Thymus (tissue), 11 donors: Measurements from ENCODE around the gene KBTBD4. TPM values are rescaled to one million over a fixed set of nuclear protein-coding genes. Genes with fewer than 3 reads are reported as not detected.
"Not testable (repeated sequence)": the region's sequence is repeated elsewhere in the genome, so short reads cannot be mapped to it uniquely, and the experiment has no call there.

ENCODE experiments used
- DNase-seq, 9 donors: peaks; one replicate each; pipeline ENCODE4 v3.0.0-alpha.2; 2013; ENCODE audit warnings: low spot score in 9 of 9, low read depth in 6 of 9, missing footprints in 1 of 9
- H3K27ac ChIP-seq, 2 donors: one replicate each; pipeline ENCODE4 v1.5.1; 2013; ENCODE audit warnings: control low read depth in 1 of 2, low read depth in 1 of 2, low read length in 1 of 2, mild to moderate bottlenecking in 1 of 2, moderate library complexity in 1 of 2
- H3K27me3 ChIP-seq, 2 donors: one replicate each; pipeline ENCODE4 v1.5.1; 2013; ENCODE audit warnings: low read length in 1 of 2; ENCODE audit not compliant: control insufficient read depth in 2 of 2, insufficient read depth in 1 of 2
- H3K36me3 ChIP-seq, 2 donors: one replicate each; pipeline ENCODE4 v1.5.1; 2013; ENCODE audit warnings: low read length in 1 of 2, mild to moderate bottlenecking in 1 of 2, moderate library complexity in 1 of 2; ENCODE audit not compliant: control insufficient read depth in 2 of 2, insufficient read depth in 2 of 2
- H3K4me1 ChIP-seq, 2 donors: one replicate each; pipeline ENCODE4 v1.5.1; 2013; ENCODE audit warnings: low read length in 2 of 2; ENCODE audit not compliant: control insufficient read depth in 2 of 2, insufficient read depth in 2 of 2
- H3K4me3 ChIP-seq, 2 donors: one replicate each; pipeline ENCODE4 v1.5.1; 2013; ENCODE audit warnings: low read length in 2 of 2, control low read depth in 1 of 2, mild to moderate bottlenecking in 1 of 2
- H3K9me3 ChIP-seq, 2 donors: one replicate each; pipeline ENCODE4 v1.5.1; 2013; ENCODE audit warnings: low read length in 1 of 2, mild to moderate bottlenecking in 1 of 2; ENCODE audit not compliant: control insufficient read depth in 2 of 2, insufficient read depth in 1 of 2
- WGBS: extraction: QIAGEN DNeasy Blood & Tissue Kit; methylation state at CpG from one replicate; pipeline ENCODE4 v1.1.7; 2013; 5-methylcytosine and 5-hydroxymethylcytosine counted together
- polyA plus RNA-seq: library from polyadenylated mRNA; stranded (reverse); fragments of 200-250 nt; gene quantifications from one replicate; pipeline ENCODE4 v1.2.3, GENCODE V29; 2013
- total RNA-seq: library from RNA; stranded (reverse); fragments of 120-200 nt; gene quantifications from one replicate; pipeline ENCODE4 v1.2.4, GENCODE V29; 2013
- donor health status: healthy.

Gene KBTBD4
- total and polyA plus RNA-seq, 2 donors: 13.3 to 20.6 TPM

DNA sequence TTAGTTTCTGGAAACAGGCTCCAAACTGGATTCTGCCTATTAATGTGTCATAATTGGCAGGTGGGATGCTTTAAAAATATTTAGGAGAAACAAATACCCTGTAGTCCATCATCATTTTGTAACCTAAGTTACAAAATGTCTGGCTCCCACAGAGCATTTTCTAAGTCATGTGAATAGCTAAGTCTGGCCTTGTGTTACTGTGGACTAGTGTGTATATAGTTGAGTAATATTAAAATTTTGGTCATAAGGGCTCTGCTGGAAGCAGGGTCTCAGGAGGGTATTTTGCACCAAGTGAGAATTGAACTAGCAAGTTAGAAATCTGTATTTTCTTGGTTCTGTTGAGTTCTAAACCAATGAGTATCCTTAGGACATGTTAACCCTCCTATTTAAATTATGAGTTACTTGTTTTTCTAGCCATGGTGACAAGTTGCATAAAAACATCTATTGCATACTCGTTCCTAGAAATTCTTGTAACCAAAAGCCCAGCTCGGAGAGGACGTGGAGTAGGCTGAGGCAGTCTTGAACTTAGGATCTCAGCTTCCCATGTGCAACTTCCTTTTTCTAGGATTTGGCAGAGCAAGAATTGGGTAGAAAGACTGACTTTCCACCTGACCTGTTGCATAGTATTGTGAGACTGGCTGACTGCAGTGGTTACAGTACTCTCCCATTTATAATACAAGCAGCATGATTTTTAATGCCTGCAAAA is 8.0 kb downstream of the KBTBD4 start:
- no peak overlapping the region for H3K4me3 ChIP-seq
- no peak overlapping the region for H3K27ac ChIP-seq
- no peaks in the 10 kb centered on the region for H3K27me3 ChIP-seq
- no peak for DNase-seq
- peaks cover 0 to 6% of the 10 kb centered on the region in 2 donors for H3K4me1 ChIP-seq
- 97% methylated on average over 3 of the region's 3 CpGs for WGBS
- H3K36me3 ChIP-seq: peaks cover 26 to 54% of the 10 kb centered on the region in 2 donors
- no peaks in the 10 kb centered on the region for H3K9me3 ChIP-seq

- Histone ChIP-seq H3K9me3 (no peaks in the 10 kb centered on the region), H3K27ac (no peak overlapping the region), H3K27me3 (no peaks in the 10 kb centered on the region), H3K4me1 (peaks cover 5 to 12% of the 10 kb centered on the region in 2 donors), H3K36me3 (peaks cover 23 to 49% of the 10 kb centered on the region in 2 donors), H3K4me3 (no peak overlapping the region)
- 99% methylated on average over 7 of the region's 7 CpGs for WGBS
- DNase-seq: no peak
Observed at GRCh38 chr11:47569646-47570045, 9.1 kb downstream of the KBTBD4 start.

DNA sequence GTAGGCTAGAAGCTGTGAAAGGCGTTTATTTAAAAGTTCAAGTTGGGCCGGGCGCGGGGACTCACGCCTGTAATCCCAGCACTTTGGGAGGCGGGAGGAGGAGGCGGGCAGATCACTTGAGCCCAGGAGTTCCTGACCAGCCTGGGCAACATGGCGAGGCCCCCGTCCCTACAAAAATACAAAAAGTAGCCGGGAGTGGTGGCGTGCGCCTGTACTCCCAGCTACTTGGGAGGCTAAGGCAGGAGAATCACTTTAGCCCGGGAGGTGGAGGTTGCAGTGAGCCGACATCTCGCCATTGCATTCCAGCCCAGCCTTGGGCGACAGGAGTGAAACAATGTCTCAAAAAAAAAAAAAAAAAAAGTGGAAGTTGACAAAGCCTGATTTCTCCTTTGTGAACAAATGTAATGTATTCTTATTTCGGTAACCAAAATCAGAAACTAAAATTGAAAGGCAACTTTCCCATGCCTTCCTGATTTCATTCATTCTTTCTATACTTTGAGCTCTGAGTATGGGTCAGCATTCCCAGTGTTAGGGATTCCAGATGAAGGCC is 12.5 kb downstream of the KBTBD4 start:
- no peak overlapping the region for H3K27ac ChIP-seq

DNA sequence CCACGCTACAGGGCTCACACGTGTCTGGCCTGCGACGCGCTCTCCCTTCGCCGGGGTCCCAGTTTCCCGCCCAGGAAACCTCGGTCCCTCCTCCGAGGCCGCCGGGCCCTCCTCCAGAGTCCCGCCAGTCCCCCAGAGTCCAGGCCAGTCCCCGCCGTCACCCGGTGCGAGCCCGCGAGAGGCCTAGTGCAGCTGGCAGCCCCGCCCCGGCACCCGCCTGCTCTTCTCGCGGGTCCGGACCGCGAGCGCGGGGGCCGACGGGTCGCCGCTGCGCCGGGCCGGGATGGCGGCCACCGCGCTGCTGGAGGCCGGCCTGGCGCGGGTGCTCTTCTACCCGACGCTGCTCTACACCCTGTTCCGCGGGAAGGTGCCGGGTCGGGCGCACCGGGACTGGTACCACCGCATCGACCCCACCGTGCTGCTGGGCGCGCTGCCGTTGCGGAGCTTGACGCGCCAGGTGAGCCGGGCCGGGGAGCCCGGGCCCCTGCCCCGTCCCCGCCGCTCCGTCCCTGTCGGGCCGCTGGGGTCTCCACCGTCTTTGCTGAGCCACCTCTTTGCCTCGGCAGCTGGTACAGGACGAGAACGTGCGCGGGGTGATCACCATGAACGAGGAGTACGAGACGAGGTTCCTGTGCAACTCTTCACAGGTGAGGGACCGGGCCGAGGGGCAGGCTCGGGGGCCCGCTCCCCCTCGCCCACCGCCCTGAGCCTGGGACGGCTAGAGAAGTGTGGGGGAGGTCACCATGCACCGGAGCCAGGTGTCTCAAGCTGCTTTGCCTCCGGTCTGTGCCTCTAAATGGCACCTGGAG is 13.2 kb downstream of the KBTBD4 start, which contains the start of gene PTPMT1:
TSS of gene PTPMT1 (plus strand) at position 260 of the 809 bp plus-strand sequence. CDS start at position 284, 24 bp downstream.
- H3K4me3 ChIP-seq: peak within 1 kb of the TSS; percentile 71 to 89
- H3K4me1 ChIP-seq: peaks cover 6 to 12% of the 10 kb centered on the region in 2 donors
- peak in 4 of 9 donors; percentile 38 to 63 (median 49) for DNase-seq
- H3K27me3 ChIP-seq: no peaks in the 10 kb centered on the region
- peaks cover 5 to 12% of the 10 kb centered on the region in 2 donors for H3K36me3 ChIP-seq
- peak within 1 kb of the TSS; percentile 37 to 42 for H3K27ac ChIP-seq
- H3K9me3 ChIP-seq: no peaks in the 10 kb centered on the region
- WGBS: under 1% methylated on average over 86 of the region's 86 CpGs

More for the DNA sequence above, 12.5 kb downstream of the KBTBD4 start:
- H3K9me3 ChIP-seq: no peaks in the 10 kb centered on the region
- no peak for DNase-seq
- peaks cover 5 to 17% of the 10 kb centered on the region in 2 donors for H3K36me3 ChIP-seq
- H3K4me3 ChIP-seq: peak overlapping the region; percentile 71 to 89
- H3K27me3 ChIP-seq: no peaks in the 10 kb centered on the region
- WGBS: 15% methylated on average over 17 of the region's 17 CpGs
- peaks cover 6 to 12% of the 10 kb centered on the region in 2 donors for H3K4me1 ChIP-seq

DNA sequence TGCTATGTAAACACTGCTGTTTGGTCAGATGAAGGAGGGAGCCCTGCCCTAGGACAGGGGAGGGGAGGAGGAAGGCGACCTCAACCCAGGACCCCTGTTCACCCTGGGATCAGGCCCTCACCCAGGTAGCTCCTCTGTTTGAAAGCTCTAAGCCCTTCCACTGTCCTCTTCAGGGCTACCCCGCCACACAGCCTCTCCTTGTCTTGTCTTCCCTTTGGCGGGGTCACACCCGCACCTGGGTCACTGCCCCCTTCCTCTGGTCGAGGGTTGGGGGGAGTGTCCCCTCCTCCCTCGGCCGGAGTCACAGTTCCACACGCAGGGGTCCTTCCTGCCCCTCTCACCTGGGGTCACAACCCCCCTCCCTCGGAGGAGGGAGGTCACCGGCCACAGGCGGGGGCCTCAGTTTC is 13.8 kb downstream of the KBTBD4 start:
- peak overlapping the region; percentile 71 to 89 for H3K4me3 ChIP-seq
- H3K4me1 ChIP-seq: peaks cover 6 to 12% of the 10 kb centered on the region in 2 donors
- H3K27me3 ChIP-seq: no peaks in the 10 kb centered on the region
- WGBS: 12% methylated on average over 11 of the region's 11 CpGs
- no peak for DNase-seq
- no peaks in the 10 kb centered on the region for H3K9me3 ChIP-seq
- H3K36me3 ChIP-seq: peaks cover 5 to 10% of the 10 kb centered on the region in 2 donors
- peak overlapping the region in 1 of 2 donors; percentile 37 for H3K27ac ChIP-seq

GRCh38 chr11:47564366-47564765 is 14.4 kb downstream of the KBTBD4 start:
- not testable (repeated sequence) for H3K27me3 ChIP-seq, H3K36me3 ChIP-seq, H3K4me3 ChIP-seq, H3K9me3 ChIP-seq, DNase-seq, H3K27ac ChIP-seq
- peaks cover 6 to 12% of the 10 kb centered on the region in 2 donors for H3K4me1 ChIP-seq
- WGBS: 97% methylated on average over 10 of the region's 10 CpGs

GRCh38 chr11:47562393-47562792 is 16.4 kb downstream of the KBTBD4 start:
- not testable (repeated sequence) for H3K36me3 ChIP-seq, H3K27me3 ChIP-seq, DNase-seq, H3K9me3 ChIP-seq, H3K27ac ChIP-seq, H3K4me3 ChIP-seq
- H3K4me1 ChIP-seq: peaks cover 6 to 12% of the 10 kb centered on the region in 2 donors
- WGBS: 98% methylated on average over 4 of the region's 4 CpGs

GRCh38 chr11:47560426-47560825 is 18.3 kb downstream of the KBTBD4 start:
- WGBS: 96% methylated on average over 2 of the region's 2 CpGs
- no peaks in the 10 kb centered on the region for H3K27me3 ChIP-seq

GRCh38 chr11:47558695-47559094 is 20.1 kb downstream of the KBTBD4 start:
- 98% methylated on average over 1 of the region's 1 CpG for WGBS
- H3K27me3 ChIP-seq: no peaks in the 10 kb centered on the region
- H3K9me3 ChIP-seq: no peaks in the 10 kb centered on the region
- H3K4me3 ChIP-seq: no peak overlapping the region
- no peak overlapping the region for H3K27ac ChIP-seq
- no peak for DNase-seq
- no peaks in the 10 kb centered on the region for H3K36me3 ChIP-seq
- H3K4me1 ChIP-seq: no peaks in the 10 kb centered on the region

More at GRCh38 chr11:47560426-47560825, 18.3 kb downstream of the KBTBD4 start:
- no peaks in the 10 kb centered on the region for H3K36me3 ChIP-seq
- no peak for DNase-seq
- H3K4me1 ChIP-seq: peaks cover 6% of the 10 kb centered on the region in 2 donors
- no peaks in the 10 kb centered on the region for H3K9me3 ChIP-seq
- H3K4me3 ChIP-seq: no peak overlapping the region
- H3K27ac ChIP-seq: no peak overlapping the region
